GM12878 (cell line): ENCODE data around the gene TULP4.

Experiments
- ESRRA ChIP-seq: IDR thresholded peaks from 2 replicates; pipeline ENCODE4 v1.6.1; 2012; ENCODE audit warnings: mild to moderate bottlenecking, low read length, improper control_type of control experiment
- EZH2 ChIP-seq: IDR thresholded peaks from 2 replicates; pipeline ENCODE4 v1.6.1; 2012; ENCODE audit warnings: low read depth, mild to moderate bottlenecking, control low read depth, inconsistent platforms, low read length, borderline replicate concordance; ENCODE audit not compliant: control insufficient read depth
- NFXL1 ChIP-seq: fragments of 450-650 bp; IDR thresholded peaks from 2 replicates; pipeline ENCODE4 v1.6.1; 2017; ENCODE audit warnings: antibody characterized with exemption, mild to moderate bottlenecking, borderline replicate concordance
- POLR2A ChIP-seq: IDR thresholded peaks from 2 replicates; pipeline ENCODE4 v1.6.1; 2011; ENCODE audit warnings: low read depth, mild to moderate bottlenecking, low read length
- SPI1 ChIP-seq: IDR thresholded peaks from 2 replicates; pipeline ENCODE4 v1.6.1; 2011; ENCODE audit warnings: low read depth, mild to moderate bottlenecking, low read length, moderate library complexity, borderline replicate concordance; ENCODE audit not compliant: insufficient read depth
- YY1 ChIP-seq: IDR thresholded peaks from 2 replicates; pipeline ENCODE4 v1.6.1; 2011; ENCODE audit warnings: low read depth, mild to moderate bottlenecking, low read length
- ZBED1 ChIP-seq: IDR thresholded peaks from 2 replicates; pipeline ENCODE4 v1.6.1; 2016; ENCODE audit warnings: borderline replicate concordance
- TF ChIP-seq, protein P1 (sequence below): IDR thresholded peaks from 2 replicates; pipeline ENCODE4 v1.6.1; 2012; ENCODE audit warnings: mild to moderate bottlenecking, low read depth, low read length
- TF ChIP-seq, protein P2 (sequence below), 3 experiments: IDR thresholded peaks in 2 of 3; conservative IDR thresholded peaks in 1 of 3; 2 replicates each; pipeline ENCODE4 v1.5.1; 2011; ENCODE audit warnings: low read depth in 3 of 3, low read length in 3 of 3, mild to moderate bottlenecking in 3 of 3, control low read depth in 2 of 3, moderate library complexity in 2 of 3, inconsistent platforms in 1 of 3, mixed read lengths in 1 of 3; ENCODE audit not compliant: control insufficient read depth in 2 of 3, insufficient read depth in 1 of 3; ENCODE audit errors: extremely low read depth in 1 of 3

DNA sequence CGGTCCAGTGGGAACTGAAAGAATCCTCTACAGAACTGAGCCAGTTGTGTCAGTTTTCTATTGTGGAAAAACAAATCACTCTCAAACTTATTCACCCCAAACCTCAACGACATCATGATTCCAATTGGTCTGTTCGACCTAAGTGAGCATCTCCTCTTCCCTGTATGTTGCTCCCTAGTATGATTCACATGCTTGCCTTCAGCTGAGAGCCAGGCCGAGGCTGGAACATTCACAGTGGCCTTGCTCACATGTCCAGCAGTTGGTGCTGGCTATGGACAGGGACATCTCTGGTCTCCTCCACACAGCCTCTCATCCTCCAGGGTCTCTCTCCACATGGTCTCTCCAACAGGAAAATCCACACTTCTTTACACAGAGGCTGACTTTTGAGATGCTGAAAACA lies 219.3 kb downstream of the TULP4 start:
- TF ChIP-seq, protein P1, sequence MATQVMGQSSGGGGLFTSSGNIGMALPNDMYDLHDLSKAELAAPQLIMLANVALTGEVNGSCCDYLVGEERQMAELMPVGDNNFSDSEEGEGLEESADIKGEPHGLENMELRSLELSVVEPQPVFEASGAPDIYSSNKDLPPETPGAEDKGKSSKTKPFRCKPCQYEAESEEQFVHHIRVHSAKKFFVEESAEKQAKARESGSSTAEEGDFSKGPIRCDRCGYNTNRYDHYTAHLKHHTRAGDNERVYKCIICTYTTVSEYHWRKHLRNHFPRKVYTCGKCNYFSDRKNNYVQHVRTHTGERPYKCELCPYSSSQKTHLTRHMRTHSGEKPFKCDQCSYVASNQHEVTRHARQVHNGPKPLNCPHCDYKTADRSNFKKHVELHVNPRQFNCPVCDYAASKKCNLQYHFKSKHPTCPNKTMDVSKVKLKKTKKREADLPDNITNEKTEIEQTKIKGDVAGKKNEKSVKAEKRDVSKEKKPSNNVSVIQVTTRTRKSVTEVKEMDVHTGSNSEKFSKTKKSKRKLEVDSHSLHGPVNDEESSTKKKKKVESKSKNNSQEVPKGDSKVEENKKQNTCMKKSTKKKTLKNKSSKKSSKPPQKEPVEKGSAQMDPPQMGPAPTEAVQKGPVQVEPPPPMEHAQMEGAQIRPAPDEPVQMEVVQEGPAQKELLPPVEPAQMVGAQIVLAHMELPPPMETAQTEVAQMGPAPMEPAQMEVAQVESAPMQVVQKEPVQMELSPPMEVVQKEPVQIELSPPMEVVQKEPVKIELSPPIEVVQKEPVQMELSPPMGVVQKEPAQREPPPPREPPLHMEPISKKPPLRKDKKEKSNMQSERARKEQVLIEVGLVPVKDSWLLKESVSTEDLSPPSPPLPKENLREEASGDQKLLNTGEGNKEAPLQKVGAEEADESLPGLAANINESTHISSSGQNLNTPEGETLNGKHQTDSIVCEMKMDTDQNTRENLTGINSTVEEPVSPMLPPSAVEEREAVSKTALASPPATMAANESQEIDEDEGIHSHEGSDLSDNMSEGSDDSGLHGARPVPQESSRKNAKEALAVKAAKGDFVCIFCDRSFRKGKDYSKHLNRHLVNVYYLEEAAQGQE = no peak
- TF ChIP-seq ESRRA = no peak
- TF ChIP-seq, protein P2, sequence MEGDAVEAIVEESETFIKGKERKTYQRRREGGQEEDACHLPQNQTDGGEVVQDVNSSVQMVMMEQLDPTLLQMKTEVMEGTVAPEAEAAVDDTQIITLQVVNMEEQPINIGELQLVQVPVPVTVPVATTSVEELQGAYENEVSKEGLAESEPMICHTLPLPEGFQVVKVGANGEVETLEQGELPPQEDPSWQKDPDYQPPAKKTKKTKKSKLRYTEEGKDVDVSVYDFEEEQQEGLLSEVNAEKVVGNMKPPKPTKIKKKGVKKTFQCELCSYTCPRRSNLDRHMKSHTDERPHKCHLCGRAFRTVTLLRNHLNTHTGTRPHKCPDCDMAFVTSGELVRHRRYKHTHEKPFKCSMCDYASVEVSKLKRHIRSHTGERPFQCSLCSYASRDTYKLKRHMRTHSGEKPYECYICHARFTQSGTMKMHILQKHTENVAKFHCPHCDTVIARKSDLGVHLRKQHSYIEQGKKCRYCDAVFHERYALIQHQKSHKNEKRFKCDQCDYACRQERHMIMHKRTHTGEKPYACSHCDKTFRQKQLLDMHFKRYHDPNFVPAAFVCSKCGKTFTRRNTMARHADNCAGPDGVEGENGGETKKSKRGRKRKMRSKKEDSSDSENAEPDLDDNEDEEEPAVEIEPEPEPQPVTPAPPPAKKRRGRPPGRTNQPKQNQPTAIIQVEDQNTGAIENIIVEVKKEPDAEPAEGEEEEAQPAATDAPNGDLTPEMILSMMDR (IDR thresholded peaks at IDR 0.05 in 2 of 3, conservative IDR thresholded peaks at IDR 0.05 in 1 of 3; ENCODE audit: control insufficient read depth in 2 of 3, extremely low read depth in 1 of 3, insufficient read depth in 1 of 3, low read depth in 3 of 3, low read length in 3 of 3) = no peak
- no peak for TF ChIP-seq ZBED1
- no peak for TF ChIP-seq EZH2
- no peak for TF ChIP-seq NFXL1
- TF ChIP-seq SPI1 = no peak
- TF ChIP-seq YY1 = no peak
- no peak for TF ChIP-seq POLR2A
